Omental fat pad (tissue), 4 donors: ENCODE data around the gene RPL12. TPM values are rescaled to one million over a fixed set of nuclear protein-coding genes. Genes with fewer than 3 reads are reported as not detected.
A peak's percentile ranks its signal among the peaks of the same experiment; 100 is the strongest.

Experiments used
- ATAC-seq: fragments of 150-250 bp; one replicate; pipeline ENCODE4 v1.9.1; 2016; ENCODE audit warnings: mild to moderate bottlenecking, moderate library complexity; ENCODE audit not compliant: low FRiP score
- DNase-seq: peaks from one replicate; pipeline ENCODE4 v3.0.0-alpha.2; 2019; ENCODE audit warnings: low spot score
- CTCF ChIP-seq, 3 donors: fragments of 450-650 bp; IDR thresholded peaks; one replicate each; pipeline ENCODE4 v1.5.1; 2016 to 2017; ENCODE audit warnings: antibody characterized with exemption in 3 of 3, mild to moderate bottlenecking in 3 of 3, moderate library complexity in 2 of 3
- small RNA-seq: library from RNA; depleted of rRNA; stranded (forward); fragments of <200 nt; gene quantifications from one replicate; pipeline ENCODE3, GENCODE V24; 2016
- total RNA-seq, 4 donors: library from RNA; depleted of rRNA; stranded (reverse); fragments of >200 nt; gene quantifications; one replicate each; pipeline ENCODE4 v1.1.0, GENCODE V29; 2016

The RPL12 gene
- total RNA-seq, 4 donors from 2014 or later: 2,044 to 2,498 (median 2,365) TPM

- TF ChIP-seq CTCF (IDR thresholded peaks at IDR 0.05): no peak
- DNase-seq (no peak), ATAC-seq (no peak)
Measured at GRCh38 chr9:127399736-127400269, 51.4 kb downstream of the RPL12 start.

DNA sequence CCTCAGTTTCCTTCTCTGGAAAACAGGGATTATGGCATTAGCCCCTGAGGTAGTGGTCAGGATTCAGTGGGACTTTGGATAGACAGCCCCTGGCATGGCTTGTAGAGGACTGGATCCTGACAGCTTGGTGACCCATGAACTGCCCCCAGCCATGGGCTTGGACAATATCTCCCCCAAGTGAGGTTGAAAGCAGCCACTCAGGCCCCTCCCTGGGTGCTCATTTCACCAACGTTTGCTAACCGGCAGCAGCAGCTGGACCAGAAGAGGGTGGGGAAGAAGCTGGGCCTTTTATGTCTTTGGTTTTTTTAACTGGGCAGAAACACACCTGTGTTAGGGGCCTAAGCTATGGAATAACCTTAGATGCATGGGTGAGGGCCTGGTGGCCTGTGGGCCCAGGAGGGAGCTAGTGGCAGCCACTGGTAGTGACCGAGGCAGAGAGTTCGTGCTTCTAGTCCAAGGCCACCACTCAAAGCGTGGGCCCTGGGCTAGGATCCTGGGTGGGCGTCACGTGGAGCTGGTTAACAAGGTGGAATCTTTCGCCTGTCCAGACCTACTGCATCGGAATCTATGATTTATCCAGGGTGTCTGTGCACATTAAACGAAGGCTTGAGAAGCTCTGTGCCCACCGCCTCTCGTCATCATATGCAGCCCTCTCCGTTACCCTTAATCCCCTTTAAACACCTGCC is 52.3 kb downstream of the RPL12 start:
- TF ChIP-seq CTCF (IDR thresholded peaks at IDR 0.05): no peak
- DNase-seq (no peak), ATAC-seq (no peak)

GRCh38 chr9:127398275-127398647 is 52.9 kb downstream of the RPL12 start:
- no peak for ATAC-seq

More at GRCh38 chr9:127398275-127398647, 52.9 kb downstream of the RPL12 start:
- no peak for TF ChIP-seq CTCF (IDR thresholded peaks at IDR 0.05)
- no peak for DNase-seq

Small RNA genes lying within 50 kb of the gene (small RNA-seq; reads per million reads assigned to genes)
- gene RF00019 (not detected), gene SNORA65 (124 reads per million, percentile 97 among the genes with 10 or more reads in this experiment)

Other genes starting within 250 kb of the RPL12 start
- 10 to 100 TPM in 3 of 4 donors, 1 to 10 TPM in 1; 10.0 to 27.0 (median 15.7) TPM for gene GARNL3, start 186.6 kb downstream of the RPL12 start, total RNA-seq
- gene SLC2A8, start 54.2 kb downstream of the RPL12 start, total RNA-seq: 10 to 100 TPM; 12.2 to 28.0 (median 17.8) TPM
- gene ZNF79, start 27.0 kb downstream of the RPL12 start, total RNA-seq: 10 to 100 TPM in 1 of 4 donors, 1 to 10 TPM in 3; 5.0 to 15.4 (median 6.3) TPM
- gene LRSAM1, start 104 bp upstream of the RPL12 start, total RNA-seq: 10 to 100 TPM in 2 of 4 donors, 1 to 10 TPM in 2; 8.3 to 14.6 (median 10.8) TPM
- gene STXBP1, start 160.9 kb upstream of the RPL12 start, total RNA-seq: 10 to 100 TPM; 47.0 to 81.0 (median 66.4) TPM